IMR-90 (cell line): ENCODE data around the gene POU3F3.

ENCODE experiments used
- BHLHE40 ChIP-seq: fragments of 150-350 bp; IDR thresholded peaks from 2 replicates; pipeline ENCODE4 v1.6.1; 2016; ENCODE audit warnings: mild to moderate bottlenecking, low read depth, low read length
- CEBPB ChIP-seq: IDR thresholded peaks from 2 replicates; pipeline ENCODE4 v1.6.1; 2012; ENCODE audit warnings: low read depth, low read length, improper control_type of control experiment
- CHD1 ChIP-seq: IDR thresholded peaks from 2 replicates; pipeline ENCODE4 v1.6.1; 2012; ENCODE audit warnings: low read depth, low read length, improper control_type of control experiment
- CTCF ChIP-seq: conservative IDR thresholded peaks from 2 replicates; pipeline ENCODE4 v1.5.1; 2012; ENCODE audit warnings: mild to moderate bottlenecking, low read depth, low read length, improper control_type of control experiment
- ELK1 ChIP-seq: fragments of 150-350 bp; IDR thresholded peaks from 2 replicates; pipeline ENCODE4 v1.6.1; 2016; ENCODE audit warnings: low read depth, mild to moderate bottlenecking, low read length, moderate library complexity, borderline replicate concordance
- FOS ChIP-seq: fragments of 150-350 bp; IDR thresholded peaks from 2 replicates; pipeline ENCODE4 v1.6.1; 2016; ENCODE audit warnings: low read depth, low read length
- MAZ ChIP-seq: IDR thresholded peaks from 2 replicates; pipeline ENCODE4 v1.6.1; 2012; ENCODE audit warnings: low read depth, mild to moderate bottlenecking, low read length, improper control_type of control experiment, moderate library complexity, borderline replicate concordance
- MXI1 ChIP-seq: IDR thresholded peaks from 2 replicates; pipeline ENCODE4 v1.6.1; 2012; ENCODE audit warnings: low read depth, mild to moderate bottlenecking, low read length, moderate library complexity, borderline replicate concordance
- POLR2A ChIP-seq: IDR thresholded peaks from 2 replicates; pipeline ENCODE4 v1.6.1; 2012; ENCODE audit warnings: mild to moderate bottlenecking, low read depth, low read length
- RCOR1 ChIP-seq: IDR thresholded peaks from 2 replicates; pipeline ENCODE4 v1.6.1; 2012; ENCODE audit warnings: mild to moderate bottlenecking, low read length, improper control_type of control experiment; ENCODE audit not compliant: insufficient replicate concordance
- RFX5 ChIP-seq: IDR thresholded peaks from 2 replicates; pipeline ENCODE4 v1.8.0; 2012; ENCODE audit warnings: low read depth, mild to moderate bottlenecking, low read length, moderate library complexity
- SMC3 ChIP-seq: fragments of 150-350 bp; IDR thresholded peaks from 2 replicates; pipeline ENCODE4 v1.6.1; 2016; ENCODE audit warnings: low read depth, mild to moderate bottlenecking, antibody characterized with exemption, low read length, moderate library complexity

- TF ChIP-seq POLR2A (no peak), CTCF (no peak), CEBPB (no peak), CHD1 (no peak), MAZ (no peak), RFX5 (no peak), ELK1 (no peak), RCOR1 (no peak), MXI1 (no peak), BHLHE40 (no peak), SMC3 (no peak), FOS (no peak)
These were observed 34.8 kb downstream of the POU3F3 start for GRCh38 chr2:104888489-104889258.
